Astrocyte (in vitro differentiated cells and primary cell): ENCODE data around the gene RAB36. TPM values are rescaled to one million over a fixed set of nuclear protein-coding genes. Genes with fewer than 3 reads are reported as not detected.

Experiments used
- DNase-seq: peaks from one replicate; pipeline ENCODE4 v3.0.0-alpha.2; 2010; ENCODE audit warnings: low read depth
- FAIRE-seq: peaks from 2 replicates; lab custom pipeline; 2011; peaks lifted over from hg19 to GRCh38; lab: Jason Lieb, UNC
- H2AFZ ChIP-seq: 2 replicates; pipeline ENCODE4 v1.6.0; 2012; ENCODE audit warnings: low read depth, low read length, inconsistent platforms
- H3K27ac ChIP-seq: 2 replicates; pipeline ENCODE4 v1.5.1; 2011; ENCODE audit warnings: low read depth, low read length, inconsistent platforms
- H3K27me3 ChIP-seq: 2 replicates; pipeline ENCODE4 v1.6.0; 2011; ENCODE audit warnings: low read length, inconsistent platforms; ENCODE audit not compliant: insufficient read depth
- H3K36me3 ChIP-seq: 2 replicates; pipeline ENCODE4 v1.5.1; 2011; ENCODE audit warnings: low read length, inconsistent platforms; ENCODE audit not compliant: insufficient read depth
- H3K4me1 ChIP-seq: 2 replicates; pipeline ENCODE4 v1.5.1; 2011; ENCODE audit warnings: low read length, inconsistent platforms; ENCODE audit not compliant: insufficient read depth
- H3K4me2 ChIP-seq: 2 replicates; pipeline ENCODE4 v1.6.0; 2012; ENCODE audit warnings: low read length, inconsistent platforms
- H3K4me3 ChIP-seq: 2 replicates; pipeline ENCODE4 v1.5.1; 2011; ENCODE audit warnings: low read depth, mild to moderate bottlenecking, low read length, inconsistent platforms; ENCODE audit not compliant: insufficient read depth
- H3K79me2 ChIP-seq: 2 replicates; pipeline ENCODE4 v1.6.0; 2012; ENCODE audit warnings: mild to moderate bottlenecking, low read length, inconsistent platforms; ENCODE audit not compliant: insufficient read depth
- H3K9ac ChIP-seq: 2 replicates; pipeline ENCODE4 v1.6.0; 2012; ENCODE audit warnings: mild to moderate bottlenecking, low read length, inconsistent platforms
- H3K9me3 ChIP-seq: 2 replicates; pipeline ENCODE4 v1.5.1; 2012; ENCODE audit warnings: low read depth, mild to moderate bottlenecking, low read length, inconsistent platforms; ENCODE audit not compliant: insufficient read depth
- H4K20me1 ChIP-seq: 2 replicates; pipeline ENCODE4 v1.6.0; 2012; ENCODE audit warnings: low read length, inconsistent platforms; ENCODE audit not compliant: insufficient read depth
- H3K27ac Mint-ChIP-seq: one replicate; pipeline ENCODE4 v1.8.0; 2021; ENCODE audit warnings: mild to moderate bottlenecking, mixed read lengths; ENCODE audit not compliant: unreplicated experiment
- H3K27me3 Mint-ChIP-seq: one replicate; pipeline ENCODE4 v1.8.0; 2021; ENCODE audit warnings: low read depth, mixed read lengths; ENCODE audit not compliant: unreplicated experiment
- H3K36me3 Mint-ChIP-seq: one replicate; pipeline ENCODE4 v1.8.0; 2021; ENCODE audit warnings: low read depth, mixed read lengths; ENCODE audit not compliant: unreplicated experiment
- H3K4me1 Mint-ChIP-seq: one replicate; pipeline ENCODE4 v1.8.0; 2021; ENCODE audit warnings: low read depth, mixed read lengths; ENCODE audit not compliant: unreplicated experiment
- H3K4me3 Mint-ChIP-seq: one replicate; pipeline ENCODE4 v1.8.0; 2021; ENCODE audit warnings: mild to moderate bottlenecking, moderate library complexity, mixed read lengths; ENCODE audit not compliant: unreplicated experiment
- H3K9me3 Mint-ChIP-seq: one replicate; pipeline ENCODE4 v1.8.0; 2021; ENCODE audit warnings: mild to moderate bottlenecking, mixed read lengths; ENCODE audit not compliant: unreplicated experiment
- CTCF ChIP-seq: IDR thresholded peaks from 2 replicates; pipeline ENCODE4 v1.5.1; 2011; ENCODE audit warnings: low read depth, mild to moderate bottlenecking, inconsistent platforms, low read length, moderate library complexity; ENCODE audit not compliant: insufficient read depth
- EZH2 ChIP-seq: IDR thresholded peaks from 2 replicates; pipeline ENCODE4 v1.6.1; 2012; ENCODE audit warnings: mild to moderate bottlenecking, low read length, inconsistent platforms; ENCODE audit not compliant: insufficient read depth
- total RNA-seq: library from RNA; stranded (reverse); gene quantifications from 2 replicates; pipeline ENCODE4 v1.2.1, GENCODE V29; 2021

Gene RAB36
- total RNA-seq, 1 donor from 2014 or later: 5.2 TPM

DNA sequence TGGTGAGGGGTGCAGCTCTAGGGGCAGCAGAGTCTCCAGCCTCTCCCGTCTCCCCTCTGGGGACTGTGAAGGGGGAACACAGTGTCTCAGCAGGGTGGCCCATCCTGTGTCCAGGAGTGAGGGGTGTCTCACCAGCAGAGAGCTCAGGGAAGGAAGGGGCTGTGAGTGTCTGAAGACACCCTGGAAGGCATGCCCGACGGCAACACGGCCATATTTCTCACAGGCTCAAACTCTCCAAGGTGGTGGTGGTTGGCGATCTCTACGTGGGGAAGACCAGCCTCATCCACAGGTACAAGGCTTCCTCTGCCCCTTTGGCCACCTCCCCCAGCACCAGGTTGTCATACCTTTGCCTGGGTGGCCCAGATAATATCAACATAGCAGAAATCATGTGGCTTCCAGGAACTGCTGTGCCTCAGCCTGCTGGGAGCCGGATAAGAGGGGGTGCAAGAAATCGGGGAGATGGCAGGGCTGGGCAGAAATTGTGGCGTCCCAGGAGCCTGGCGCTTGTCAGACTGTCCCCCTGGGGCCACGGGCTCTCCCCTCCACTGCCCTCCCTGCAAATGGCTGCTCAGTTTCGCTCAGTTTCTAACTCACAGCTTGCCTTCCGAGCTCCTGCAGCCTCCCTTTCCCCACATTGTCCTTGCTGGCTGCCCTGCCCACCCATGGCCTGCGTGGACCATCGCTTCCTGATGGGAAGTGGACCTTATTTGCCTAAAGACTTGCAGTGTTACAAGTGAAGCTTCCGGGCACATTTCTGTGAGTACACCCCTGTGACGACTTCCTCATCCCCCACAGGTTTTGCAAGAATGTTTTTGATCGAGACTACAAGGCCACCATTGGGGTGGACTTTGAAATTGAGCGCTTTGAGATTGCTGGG lies 7.2 kb downstream of the RAB36 start:
- Histone ChIP-seq H3K36me3 (no peaks in the 10 kb centered on the region), H3K79me2 (no peaks in the 10 kb centered on the region), H3K9ac (no peak overlapping the region), H3K4me1 (peaks cover 1% of the 10 kb centered on the region), H4K20me1 (peaks cover 10% of the 10 kb centered on the region), H3K4me3 (no peak overlapping the region), H3K9me3 (no peaks in the 10 kb centered on the region), H3K4me2 (no peak overlapping the region), H2AFZ (no peak overlapping the region), H3K27ac (no peak overlapping the region), H3K27me3 (no peaks in the 10 kb centered on the region)
- FAIRE-seq (no peak), DNase-seq (no peak)
- Mint-ChIP-seq H3K36me3 (peaks cover 21% of the 10 kb centered on the region), H3K9me3 (no peaks in the 10 kb centered on the region), H3K4me1 (peaks cover 7% of the 10 kb centered on the region), H3K27me3 (peaks cover 6% of the 10 kb centered on the region), H3K4me3 (no peak overlapping the region), H3K27ac (no peak overlapping the region)
- TF ChIP-seq EZH2 (no peak), CTCF (no peak)

DNA sequence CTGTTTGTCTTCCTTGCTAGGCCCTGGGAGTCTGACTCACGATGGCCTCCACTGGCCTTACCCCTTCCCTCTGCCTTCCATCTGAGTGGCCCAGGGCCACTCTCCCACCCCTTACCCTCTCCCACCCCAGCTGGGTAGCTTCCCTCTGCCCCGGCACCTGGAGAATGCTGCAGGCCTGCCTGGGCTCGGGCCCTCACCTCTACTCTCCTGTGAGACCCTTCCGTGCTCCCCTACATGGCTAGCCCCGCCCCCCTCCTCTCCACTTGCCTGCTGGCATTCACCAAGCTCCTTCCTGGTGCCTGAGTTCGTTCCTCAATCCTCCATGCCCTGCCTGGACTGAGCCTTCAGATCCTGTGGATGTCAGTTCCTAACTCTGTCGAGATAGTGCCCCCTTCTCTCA lies 8.7 kb downstream of the RAB36 start:
- DNase-seq: no peak
- no peak overlapping the region for H3K9ac ChIP-seq
- H3K27me3 ChIP-seq: no peaks in the 10 kb centered on the region
- Mint-ChIP-seq H3K27me3 (peaks cover 10% of the 10 kb centered on the region), H3K27ac (no peak overlapping the region), H3K4me1 (peaks cover 7% of the 10 kb centered on the region), H3K36me3 (peaks cover 18% of the 10 kb centered on the region), H3K4me3 (no peak overlapping the region), H3K9me3 (no peaks in the 10 kb centered on the region)
- TF ChIP-seq EZH2 (no peak), CTCF (no peak)
- no peaks in the 10 kb centered on the region for H4K20me1 ChIP-seq
- H3K79me2 ChIP-seq: no peaks in the 10 kb centered on the region
- no peaks in the 10 kb centered on the region for H3K9me3 ChIP-seq
- FAIRE-seq: no peak
- H3K4me3 ChIP-seq: no peak overlapping the region
- H3K27ac ChIP-seq: no peak overlapping the region
- H3K4me2 ChIP-seq: no peak overlapping the region
- no peak overlapping the region for H2AFZ ChIP-seq
- no peaks in the 10 kb centered on the region for H3K4me1 ChIP-seq
- no peaks in the 10 kb centered on the region for H3K36me3 ChIP-seq

GRCh38 chr22:23154461-23154860 lies 9.2 kb downstream of the RAB36 start:
- no peaks in the 10 kb centered on the region for H4K20me1 ChIP-seq
- no peaks in the 10 kb centered on the region for H3K79me2 ChIP-seq
- Mint-ChIP-seq H3K36me3 (peaks cover 18% of the 10 kb centered on the region), H3K27me3 (peaks cover 10% of the 10 kb centered on the region), H3K4me3 (no peak overlapping the region), H3K9me3 (no peaks in the 10 kb centered on the region), H3K4me1 (peaks cover 7% of the 10 kb centered on the region), H3K27ac (no peak overlapping the region)
- H3K9ac ChIP-seq: no peak overlapping the region
- no peak overlapping the region for H3K4me3 ChIP-seq
- no peak overlapping the region for H3K27ac ChIP-seq
- no peak for TF ChIP-seq CTCF
- no peak for TF ChIP-seq EZH2
- H2AFZ ChIP-seq: no peak overlapping the region
- H3K4me1 ChIP-seq: no peaks in the 10 kb centered on the region
- no peaks in the 10 kb centered on the region for H3K9me3 ChIP-seq
- H3K27me3 ChIP-seq: no peaks in the 10 kb centered on the region
- no peaks in the 10 kb centered on the region for H3K36me3 ChIP-seq
- H3K4me2 ChIP-seq: no peak overlapping the region
- FAIRE-seq (no peak), DNase-seq (no peak)
